HG02938 (cell line): ENCODE results near the gene MYBPC3.

Source experiments
- ATAC-seq: cut with Tn5 transposase; IDR thresholded peaks from one replicate; pipeline ENCODE4 v1.9.1; 2021; ENCODE audit warnings: mild to moderate bottlenecking, moderate library complexity; ENCODE audit not compliant: unreplicated experiment

Gene MYBPC3

GRCh38 chr11:47387944-47388696, 35.6 kb upstream of the MYBPC3 start:
- no peak for ATAC-seq

GRCh38 chr11:47384498-47384897, 32.0 kb upstream of the MYBPC3 start:
- no peak for ATAC-seq

- no peak for ATAC-seq
These were observed 30.6 kb upstream of the MYBPC3 start for GRCh38 chr11:47383071-47383470.

GRCh38 chr11:47380078-47380477, 27.6 kb upstream of the MYBPC3 start:
- ATAC-seq, result no peak

GRCh38 chr11:47379317-47379716, 26.8 kb upstream of the MYBPC3 start:
- ATAC-seq, result no peak

- ATAC-seq, result no peak
These were observed 26.3 kb upstream of the MYBPC3 start for GRCh38 chr11:47378836-47379170.

- ATAC-seq, result peak; percentile 81
These were observed 25.7 kb upstream of the MYBPC3 start, which contains the start of gene SPI1 for GRCh38 chr11:47378010-47378835. Gene SPI1 (minus strand): TSS chr11:47378547. CDS start chr11:47378353, 194 bp downstream.

GRCh38 chr11:47377571-47378009, 25.1 kb upstream of the MYBPC3 start:
- ATAC-seq, result no peak

- ATAC-seq, result no peak
These were observed 24.2 kb upstream of the MYBPC3 start for GRCh38 chr11:47376525-47377371.

- no peak for ATAC-seq
These were observed 23.6 kb upstream of the MYBPC3 start for GRCh38 chr11:47376107-47376524.

GRCh38 chr11:47375546-47376085, 23.1 kb upstream of the MYBPC3 start:
- no peak for ATAC-seq

- no peak for ATAC-seq
These were observed 22.5 kb upstream of the MYBPC3 start for GRCh38 chr11:47375020-47375419.

- no peak for ATAC-seq
These were observed 22.2 kb upstream of the MYBPC3 start for GRCh38 chr11:47374720-47375019.

- ATAC-seq, result no peak
These were observed 21.6 kb upstream of the MYBPC3 start for GRCh38 chr11:47373876-47374719.

GRCh38 chr11:47372422-47372821, 19.9 kb upstream of the MYBPC3 start:
- no peak for ATAC-seq

GRCh38 chr11:47369676-47370075, 17.2 kb upstream of the MYBPC3 start:
- ATAC-seq, result no peak

GRCh38 chr11:47366020-47366490, 13.6 kb upstream of the MYBPC3 start:
- no peak for ATAC-seq

GRCh38 chr11:47361419-47361818, 8.9 kb upstream of the MYBPC3 start:
- no peak for ATAC-seq

- no peak for ATAC-seq
These were observed 7.8 kb upstream of the MYBPC3 start for GRCh38 chr11:47360341-47360740.

- no peak for ATAC-seq
These were observed 7.1 kb upstream of the MYBPC3 start for GRCh38 chr11:47359586-47359985.
